H1 (cell line): ENCODE results near the gene DNAL4. TPM values are rescaled to one million over a fixed set of nuclear protein-coding genes. Genes with fewer than 3 reads are reported as not detected.

ENCODE experiments used
- CTCF ChIA-PET: fragments of 300-600 bp; sonication (Branson Sonifier 250); formaldehyde crosslinking; loops from one replicate; lab custom pipeline; 2021; ENCODE audit not compliant: partially characterized antibody; lab: Charles Lee
- POLR2A ChIA-PET: fragments of 300-600 bp; sonication (Branson Sonifier 250); formaldehyde crosslinking; loops from one replicate; lab custom pipeline; 2021; ENCODE audit warnings: inconsistent platforms; ENCODE audit not compliant: partially characterized antibody; lab: Charles Lee
- DNase-seq, 2 experiments: peaks; one replicate each; pipeline versions ENCODE4 v3.0.0 to v3.0.0-alpha.2; 2010 to 2022; ENCODE audit warnings: low spot score in 2 of 2, low read depth in 1 of 2, mixed read lengths in 1 of 2
- FAIRE-seq: peaks from 2 replicates; lab custom pipeline; 2011; peaks lifted over from hg19 to GRCh38; lab: Jason Lieb, UNC
- H2AFZ ChIP-seq: 2 replicates; pipeline ENCODE4 v1.8.1; 2012; ENCODE audit warnings: low read length, inconsistent platforms
- H2AK5ac ChIP-seq: 2 replicates; pipeline ENCODE4 v1.6.1; 2013; ENCODE audit warnings: low read depth, low read length
- H2BK120ac ChIP-seq: replicated peaks from 2 replicates; pipeline ENCODE3; 2013; ENCODE audit warnings: low read depth, low read length, inconsistent platforms
- H2BK12ac ChIP-seq: 2 replicates; pipeline ENCODE4 v1.6.1; 2013; ENCODE audit warnings: low read depth, low read length
- H2BK15ac ChIP-seq: 2 replicates; pipeline ENCODE4 v1.6.1; 2013; ENCODE audit warnings: low read length
- H2BK20ac ChIP-seq: 2 replicates; pipeline ENCODE4 v1.6.1; 2013; ENCODE audit warnings: low read length
- H2BK5ac ChIP-seq: 2 replicates; pipeline ENCODE4 v1.6.1; 2013; ENCODE audit warnings: low read depth, low read length
- H3K14ac ChIP-seq: 2 replicates; pipeline ENCODE4 v1.6.1; 2013; ENCODE audit warnings: inconsistent platforms; ENCODE audit not compliant: insufficient read length
- H3K18ac ChIP-seq: 2 replicates; pipeline ENCODE4 v1.6.1; 2013; ENCODE audit warnings: low read length; ENCODE audit errors: extremely low read depth
- H3K23ac ChIP-seq: 2 replicates; pipeline ENCODE4 v1.6.1; 2013; ENCODE audit warnings: inconsistent platforms; ENCODE audit not compliant: insufficient read length
- H3K23me2 ChIP-seq: 2 replicates; pipeline ENCODE4 v1.6.1; 2013; ENCODE audit warnings: low read depth, low read length
- H3K27ac ChIP-seq: 2 replicates; pipeline ENCODE4 v1.6.1; 2011; ENCODE audit warnings: low read depth, low read length, inconsistent platforms
- H3K27me3 ChIP-seq, 4 experiments: replicated peaks in 1 of 4; 1 replicate in 1 of 4; 2 replicates in 3 of 4; pipeline versions ENCODE4 v1.6.1 to v1.8.1; 2011 to 2013; ENCODE audit warnings: low read length in 3 of 4, mild to moderate bottlenecking in 3 of 4, inconsistent platforms in 2 of 4, mixed read lengths in 2 of 4, moderate library complexity in 1 of 4; ENCODE audit not compliant: control insufficient read depth in 3 of 4, insufficient read depth in 3 of 4; ENCODE audit errors: extremely low read depth in 1 of 4
- H3K36me3 ChIP-seq, 4 experiments: 2 replicates each; pipeline versions ENCODE4 v1.6.1 to v1.8.1; 2011 to 2013; ENCODE audit warnings: mild to moderate bottlenecking in 4 of 4, low read length in 3 of 4, moderate library complexity in 2 of 4, control low read depth in 1 of 4, inconsistent platforms in 1 of 4; ENCODE audit not compliant: insufficient read depth in 4 of 4, control insufficient read depth in 2 of 4
- H3K4ac ChIP-seq: replicated peaks from 2 replicates; pipeline ENCODE3; 2013; ENCODE audit warnings: low read length, low read depth, mixed read lengths, inconsistent platforms; ENCODE audit not compliant: insufficient read length
- H3K4me1 ChIP-seq, 4 experiments: replicated peaks in 1 of 4; 1 replicate in 1 of 4; 2 replicates in 3 of 4; pipeline versions ENCODE4 v1.6.1 to v1.8.1; 2011 to 2013; ENCODE audit warnings: low read length in 3 of 4, inconsistent platforms in 2 of 4, mixed read lengths in 1 of 4; ENCODE audit not compliant: insufficient read depth in 4 of 4, control insufficient read depth in 3 of 4
- H3K4me2 ChIP-seq, 2 experiments: 2 replicates each; pipeline versions ENCODE4 v1.6.1 to v1.8.1; 2011 to 2013; ENCODE audit warnings: low read depth in 2 of 2, low read length in 2 of 2, control low read depth in 1 of 2, inconsistent platforms in 1 of 2, mild to moderate bottlenecking in 1 of 2; ENCODE audit not compliant: insufficient read depth in 1 of 2
- H3K4me3 ChIP-seq, 4 experiments: fragments of 200-600, 300-600 bp in 1 of 4; sonication (generic), shearing (Covaris generic), sonication (Bioruptor Twin) in 1 of 4; 2 replicates each; pipeline versions ENCODE4 v1.5.1 to v1.8.1; 2011 to 2016; ENCODE audit warnings: low read length in 4 of 4, low read depth in 3 of 4, control low read depth in 2 of 4, inconsistent platforms in 2 of 4, mild to moderate bottlenecking in 2 of 4, mixed read lengths in 1 of 4, moderate library complexity in 1 of 4; ENCODE audit not compliant: insufficient read depth in 2 of 4; ENCODE audit errors: extremely low read depth in 1 of 4
- H3K56ac ChIP-seq: replicated peaks from 2 replicates; pipeline ENCODE3; 2013; ENCODE audit warnings: low read depth, mild to moderate bottlenecking, mixed read lengths, low read length, inconsistent platforms; ENCODE audit not compliant: insufficient read length
- H3K79me1 ChIP-seq: 2 replicates; pipeline ENCODE4 v1.6.1; 2013; ENCODE audit warnings: low read depth, low read length, control low read depth
- H3K79me2 ChIP-seq, 2 experiments: 2 replicates each; pipeline versions ENCODE4 v1.6.1 to v1.8.1; 2012 to 2013; ENCODE audit warnings: low read length in 2 of 2, mild to moderate bottlenecking in 2 of 2, inconsistent platforms in 1 of 2; ENCODE audit not compliant: insufficient read depth in 2 of 2, control insufficient read depth in 1 of 2
- H3K9ac ChIP-seq, 4 experiments: replicated peaks in 1 of 4; 1 replicate in 1 of 4; 2 replicates in 3 of 4; pipeline versions ENCODE4 v1.6.1 to v1.8.1; 2011 to 2013; ENCODE audit warnings: low read depth in 3 of 4, low read length in 3 of 4, control low read depth in 2 of 4, mild to moderate bottlenecking in 2 of 4, moderate library complexity in 2 of 4, inconsistent platforms in 1 of 4; ENCODE audit errors: extremely low read depth in 1 of 4
- H3K9me3 ChIP-seq, 2 experiments: 2 replicates each; pipeline versions ENCODE4 v1.6.1 to v1.8.1; 2012 to 2013; ENCODE audit warnings: mild to moderate bottlenecking in 2 of 2, moderate library complexity in 2 of 2, control low read depth in 1 of 2, inconsistent platforms in 1 of 2, low read depth in 1 of 2, low read length in 1 of 2, mixed read lengths in 1 of 2; ENCODE audit not compliant: insufficient read depth in 2 of 2
- H4K20me1 ChIP-seq, 2 experiments: replicated peaks in 1 of 2; 2 replicates each; pipeline versions ENCODE3 to v1.8.1; 2011 to 2013; ENCODE audit warnings: inconsistent platforms in 2 of 2, low read length in 2 of 2, mild to moderate bottlenecking in 1 of 2; ENCODE audit not compliant: insufficient read depth in 2 of 2, control insufficient read depth in 1 of 2
- H4K5ac ChIP-seq: 2 replicates; pipeline ENCODE4 v1.6.1; 2013; ENCODE audit warnings: low read length, low read depth, mixed read lengths, inconsistent platforms; ENCODE audit not compliant: insufficient read length
- H4K8ac ChIP-seq: 2 replicates; pipeline ENCODE4 v1.8.0; 2013; ENCODE audit warnings: mild to moderate bottlenecking, moderate library complexity, low read length, inconsistent platforms; ENCODE audit not compliant: insufficient read depth; ENCODE audit errors: extremely low read depth
- H4K91ac ChIP-seq: replicated peaks from 2 replicates; pipeline ENCODE3; 2013; ENCODE audit warnings: low read length, mixed read lengths, inconsistent platforms; ENCODE audit not compliant: insufficient read length
- BACH1 ChIP-seq: IDR thresholded peaks from 2 replicates; pipeline ENCODE4 v1.6.1; 2012; ENCODE audit warnings: low read length, improper control_type of control experiment
- BRCA1 ChIP-seq: IDR thresholded peaks from 2 replicates; pipeline ENCODE4 v1.6.1; 2012; ENCODE audit warnings: low read depth, low read length, improper control_type of control experiment
- CTCF ChIP-seq, 3 experiments: IDR thresholded peaks; 1 replicate in 2 of 3; 2 replicates in 1 of 3; pipeline versions ENCODE4 v1.5.1 to v1.6.1; 2011; ENCODE audit warnings: low read length in 3 of 3, mild to moderate bottlenecking in 3 of 3, inconsistent platforms in 2 of 3, low read depth in 1 of 3, moderate library complexity in 1 of 3; ENCODE audit not compliant: insufficient read depth in 1 of 3; ENCODE audit errors: control extremely low read depth in 1 of 3
- EGR1 ChIP-seq: IDR thresholded peaks from 2 replicates; pipeline ENCODE4 v1.6.1; 2011; ENCODE audit warnings: low read depth, low read length, borderline replicate concordance
- GABPA ChIP-seq: IDR thresholded peaks from 2 replicates; pipeline ENCODE4 v1.6.1; 2011; ENCODE audit warnings: mild to moderate bottlenecking, low read length, moderate library complexity, borderline replicate concordance; ENCODE audit not compliant: insufficient read depth
- RNF2 ChIP-seq: fragments of 200-900, 300-1000 bp; sonication (generic); IDR thresholded peaks from 2 replicates; pipeline ENCODE4 v1.7.1; 2016; ENCODE audit warnings: borderline replicate concordance, low read depth, mild to moderate bottlenecking, antibody characterized with exemption, low read length; ENCODE audit not compliant: poor library complexity, severe bottlenecking; ENCODE audit errors: missing control alignments
- RXRA ChIP-seq: IDR thresholded peaks from 2 replicates; pipeline ENCODE4 v1.6.1; 2011; ENCODE audit warnings: low read depth, mild to moderate bottlenecking, low read length, moderate library complexity; ENCODE audit not compliant: insufficient read depth
- SRF ChIP-seq: IDR thresholded peaks from 2 replicates; pipeline ENCODE4 v1.6.1; 2011; ENCODE audit warnings: mild to moderate bottlenecking, low read depth, low read length, moderate library complexity
- WGBS, 2 experiments: shearing (Covaris generic) in 1 of 2; methylation state at CpG; one replicate each; pipeline versions ENCODE4 v1.1.6 to v1.1.7; 2013 to 2015; ENCODE audit warnings: low lambda C conversion rate in 2 of 2, mixed read lengths in 2 of 2, inconsistent platforms in 1 of 2, low coverage in 1 of 2, missing lambda C conversion rate in 1 of 2; ENCODE audit not compliant: insufficient replicate concordance in 2 of 2, insufficient coverage in 1 of 2, insufficient read length in 1 of 2; ENCODE audit errors: extremely low coverage in 1 of 2, missing lambda C conversion rate in 1 of 2; 5-methylcytosine and 5-hydroxymethylcytosine counted together
- polyA plus RNA-seq, 7 experiments: library from polyadenylated mRNA; depleted of rRNA in 3 of 7; stranded (reverse) in 5 of 7; unstranded in 2 of 7; fragments of >200 nt in 5 of 7; fragments of 200-250 nt in 2 of 7; gene quantifications; 1 replicate in 5 of 7; 2 replicates in 1 of 7; 4 replicates in 1 of 7; pipeline versions ENCODE4 v1.2.1 to v1.2.3, GENCODE V29; 2011 to 2013; ENCODE audit warnings: missing spikeins in 2 of 7, mixed read lengths in 2 of 7
- total RNA-seq: library from RNA; stranded (reverse); fragmentation: NEBNext Ultra II Directional; extraction: Animal tissue kit (Norgen Biotek cat#: 25700); gene quantifications from 2 replicates; pipeline ENCODE4 v1.2.1, GENCODE V29; 2021
- TF ChIP-seq, protein P1 (sequence below): IDR thresholded peaks from 2 replicates; pipeline ENCODE4 v1.6.1; 2011; ENCODE audit warnings: low read depth, mild to moderate bottlenecking, low read length; ENCODE audit not compliant: insufficient read depth

Gene DNAL4
- total and polyA plus RNA-seq, 2 of the 8 experiments (the other 6 are each of a cell fraction or from before 2014, with no cell fraction given), result 8.8 to 14.0 TPM

DNA sequence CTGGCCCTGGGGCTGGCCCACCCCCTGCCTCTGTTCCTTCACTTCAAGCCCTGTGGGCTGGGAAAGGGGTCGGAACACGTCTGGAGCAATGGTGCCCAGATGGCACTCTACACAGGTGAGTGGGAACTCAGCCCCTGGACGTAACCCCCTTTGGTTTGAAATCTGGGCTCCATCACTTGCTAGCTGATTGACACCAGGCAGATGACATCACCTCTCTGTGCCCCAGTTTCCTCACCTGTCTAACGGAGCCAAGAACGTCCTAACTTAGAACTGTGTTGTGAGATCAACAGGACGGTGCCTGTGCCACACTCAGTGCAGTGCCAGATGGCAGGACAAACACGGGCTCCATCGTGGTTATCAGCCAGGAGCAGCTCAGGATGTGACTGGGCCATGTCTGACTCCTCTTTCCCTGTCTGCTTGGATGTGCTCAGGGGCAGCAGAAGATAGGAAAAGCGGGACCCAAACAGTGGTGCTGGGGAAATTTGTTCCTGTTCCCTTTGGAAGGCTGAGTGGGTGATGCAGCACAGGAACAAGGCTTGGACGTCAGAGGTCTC, 25.5 kb upstream of the DNAL4 start:
- no peak overlapping the region for H2AFZ ChIP-seq
- 81% methylated on average over 10 of the region's 10 CpGs; no CpG with 5 or more reads in 1 of the 2 experiments for WGBS, 2 experiments
- H3K18ac ChIP-seq, result no peak overlapping the region
- peaks cover 0 to 3% (median 0%) of the 10 kb centered on the region in 4 experiments; a peak in 1 of 7 replicates for H3K4me1 ChIP-seq
- H3K36me3 ChIP-seq, result no peaks in the 10 kb centered on the region
- no peak overlapping the region; the same call in 1 of the 2 replicates for H4K8ac ChIP-seq
- H4K20me1 ChIP-seq, result no peaks in the 10 kb centered on the region
- H2BK5ac ChIP-seq, result no peak overlapping the region
- H3K23ac ChIP-seq, result no peak overlapping the region
- no peak overlapping the region for H3K14ac ChIP-seq
- no peak overlapping the region for H2BK15ac ChIP-seq
- no peak overlapping the region for H3K27ac ChIP-seq
- H3K4me3 ChIP-seq, result no peak overlapping the region
- no peaks in the 10 kb centered on the region for H3K79me2 ChIP-seq
- no peaks in the 10 kb centered on the region for H3K79me1 ChIP-seq
- H3K4me2 ChIP-seq, result no peak overlapping the region
- H3K4ac ChIP-seq, result no peak overlapping the region
- H3K9me3 ChIP-seq, result no peaks in the 10 kb centered on the region
- H2AK5ac ChIP-seq, result no peak overlapping the region
- peaks cover 2% of the 10 kb centered on the region; the same call in 1 of the 2 replicates for H3K23me2 ChIP-seq
- no peak overlapping the region for H2BK120ac ChIP-seq
- H3K56ac ChIP-seq, result no peak overlapping the region
- no peaks in the 10 kb centered on the region; a peak in 1 of 7 replicates for H3K27me3 ChIP-seq
- ChIA-PET CTCF (interaction anchor here (0.7 to 5.8 kb wide), 7 partner anchors 9 to 87 kb away, joined by 3 to 29 read pairs (median 4); no protein-coding TSS in a partner anchor), POLR2A (interaction anchor here (0.7 to 1.9 kb wide), 3 partner anchors 18 to 37 kb away, joined by 3 to 4 read pairs (median 3); no protein-coding TSS in a partner anchor)
- H3K9ac ChIP-seq, result no peak overlapping the region
- no peak overlapping the region for H2BK12ac ChIP-seq
- no peak overlapping the region for H2BK20ac ChIP-seq
- H4K5ac ChIP-seq, result no peak overlapping the region
- FAIRE-seq, result no peak
- no peak for DNase-seq
- H4K91ac ChIP-seq, result no peak overlapping the region
- TF ChIP-seq GABPA, result no peak
- no peak for TF ChIP-seq SRF
- no peak for TF ChIP-seq EGR1
- no peak for TF ChIP-seq BACH1
- no peak for TF ChIP-seq RXRA
- TF ChIP-seq CTCF (IDR thresholded peaks at IDR 0.05; ENCODE audit: control extremely low read depth in 1 of 3, insufficient read depth in 1 of 3, low read depth in 1 of 3, low read length in 3 of 3), result no peak
- no peak for TF ChIP-seq BRCA1
- TF ChIP-seq, protein P1, sequence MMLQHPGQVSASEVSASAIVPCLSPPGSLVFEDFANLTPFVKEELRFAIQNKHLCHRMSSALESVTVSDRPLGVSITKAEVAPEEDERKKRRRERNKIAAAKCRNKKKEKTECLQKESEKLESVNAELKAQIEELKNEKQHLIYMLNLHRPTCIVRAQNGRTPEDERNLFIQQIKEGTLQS, result no peak
- TF ChIP-seq RNF2, result no peak
